GM12872 (cell line): ENCODE results near the gene SEMA3G.
A peak's percentile ranks its signal among the peaks of the same experiment; 100 is the strongest.

Experiments used
- TF ChIP-seq, protein P1 (sequence below): IDR thresholded peaks from 3 replicates; pipeline ENCODE4 v1.5.1; 2011; ENCODE audit warnings: low read depth, mild to moderate bottlenecking, low read length, moderate library complexity; ENCODE audit not compliant: insufficient read depth

Gene SEMA3G

DNA sequence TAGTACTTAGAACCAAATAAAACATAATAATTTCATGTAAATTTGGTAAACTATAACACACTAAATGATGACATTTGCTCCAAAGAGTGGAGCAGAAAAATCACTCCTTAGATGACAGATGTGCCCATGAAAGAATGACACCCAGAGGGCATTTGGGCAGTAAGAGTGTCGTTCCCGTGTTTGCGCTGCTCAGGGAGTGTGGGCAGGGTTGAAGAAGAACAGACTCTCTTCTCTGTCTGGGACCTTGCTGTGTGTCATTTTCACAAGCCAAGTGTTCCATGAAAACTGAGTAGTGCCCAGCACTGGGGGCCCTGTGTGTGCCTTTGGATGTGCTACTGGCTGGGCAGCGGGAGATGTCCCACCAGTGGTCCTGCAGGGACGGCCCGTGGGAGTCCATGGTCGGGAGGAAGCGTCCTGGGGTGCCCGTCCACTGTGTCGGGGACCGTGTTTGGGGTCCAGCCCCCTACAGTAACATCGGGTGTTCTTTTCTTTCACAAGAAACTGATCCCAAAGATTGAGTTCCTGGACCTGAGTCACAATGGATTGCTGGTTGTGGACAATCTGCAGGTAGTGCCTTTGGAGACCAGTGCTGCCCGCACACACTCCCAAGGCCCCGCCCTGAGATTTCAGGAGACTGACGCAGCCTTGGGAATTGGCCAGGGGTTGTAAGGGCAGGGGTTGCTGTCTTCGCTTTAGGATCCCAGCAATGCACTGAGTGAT lies 32.3 kb upstream of the SEMA3G start:
- TF ChIP-seq, protein P1, sequence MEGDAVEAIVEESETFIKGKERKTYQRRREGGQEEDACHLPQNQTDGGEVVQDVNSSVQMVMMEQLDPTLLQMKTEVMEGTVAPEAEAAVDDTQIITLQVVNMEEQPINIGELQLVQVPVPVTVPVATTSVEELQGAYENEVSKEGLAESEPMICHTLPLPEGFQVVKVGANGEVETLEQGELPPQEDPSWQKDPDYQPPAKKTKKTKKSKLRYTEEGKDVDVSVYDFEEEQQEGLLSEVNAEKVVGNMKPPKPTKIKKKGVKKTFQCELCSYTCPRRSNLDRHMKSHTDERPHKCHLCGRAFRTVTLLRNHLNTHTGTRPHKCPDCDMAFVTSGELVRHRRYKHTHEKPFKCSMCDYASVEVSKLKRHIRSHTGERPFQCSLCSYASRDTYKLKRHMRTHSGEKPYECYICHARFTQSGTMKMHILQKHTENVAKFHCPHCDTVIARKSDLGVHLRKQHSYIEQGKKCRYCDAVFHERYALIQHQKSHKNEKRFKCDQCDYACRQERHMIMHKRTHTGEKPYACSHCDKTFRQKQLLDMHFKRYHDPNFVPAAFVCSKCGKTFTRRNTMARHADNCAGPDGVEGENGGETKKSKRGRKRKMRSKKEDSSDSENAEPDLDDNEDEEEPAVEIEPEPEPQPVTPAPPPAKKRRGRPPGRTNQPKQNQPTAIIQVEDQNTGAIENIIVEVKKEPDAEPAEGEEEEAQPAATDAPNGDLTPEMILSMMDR: no peak

DNA sequence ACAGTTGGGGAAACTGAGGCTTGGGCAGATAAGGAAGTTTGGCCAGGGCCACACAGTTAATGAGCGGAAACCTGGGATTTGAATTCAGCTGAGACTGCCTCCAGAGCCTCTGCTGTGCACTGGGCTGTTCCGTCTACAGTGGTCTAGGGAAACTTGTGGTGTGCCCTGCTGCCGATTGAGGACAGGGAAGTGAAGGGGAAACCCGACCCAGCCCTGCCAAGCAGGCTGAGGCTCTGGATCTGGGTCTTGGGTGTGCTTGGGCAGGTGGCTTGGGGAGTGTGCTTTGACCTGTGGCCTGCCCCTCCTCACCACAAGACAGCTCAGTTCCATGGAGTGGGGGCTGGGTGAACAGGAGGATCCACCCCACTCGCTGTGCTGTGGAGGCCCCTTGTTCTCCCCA lies 28.1 kb upstream of the SEMA3G start:
- TF ChIP-seq, protein P1: no peak

DNA sequence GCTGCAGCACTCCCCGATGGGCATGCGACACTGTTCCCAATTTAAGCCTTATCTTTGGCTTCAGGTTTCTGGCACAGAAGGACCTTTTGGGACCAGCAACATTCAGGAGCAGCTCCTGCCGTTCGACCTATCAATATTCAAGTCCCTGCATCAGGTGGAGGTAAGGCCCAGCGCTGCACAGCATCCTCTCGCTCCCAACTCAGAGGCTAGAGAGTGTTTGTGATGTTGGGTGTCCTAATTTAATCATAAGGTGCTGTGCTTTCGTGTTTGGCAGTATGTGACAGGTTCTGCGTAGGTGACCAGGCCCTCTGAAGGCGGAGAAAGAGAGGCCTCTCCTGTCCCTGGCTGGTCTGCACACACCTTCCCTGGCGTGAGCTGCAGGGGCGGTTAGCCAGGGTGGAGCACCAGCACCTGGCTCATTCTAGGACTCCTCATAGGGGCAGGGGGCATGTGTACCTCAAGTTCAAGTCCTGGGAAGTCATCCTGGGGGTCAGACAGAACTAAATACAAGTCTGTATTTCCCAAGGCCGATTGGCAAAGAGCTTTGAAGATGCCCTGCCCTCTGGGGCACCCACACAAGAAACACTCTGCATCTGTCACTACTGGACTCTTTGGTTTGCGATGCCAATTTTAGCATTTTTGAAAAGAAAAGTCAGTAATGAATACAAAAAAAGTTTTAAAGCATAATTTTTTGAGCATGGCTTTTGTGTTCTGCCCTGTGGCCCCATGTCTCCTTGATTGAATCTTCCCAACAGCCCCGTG lies 27.5 kb upstream of the SEMA3G start:
- TF ChIP-seq, protein P1: no peak

DNA sequence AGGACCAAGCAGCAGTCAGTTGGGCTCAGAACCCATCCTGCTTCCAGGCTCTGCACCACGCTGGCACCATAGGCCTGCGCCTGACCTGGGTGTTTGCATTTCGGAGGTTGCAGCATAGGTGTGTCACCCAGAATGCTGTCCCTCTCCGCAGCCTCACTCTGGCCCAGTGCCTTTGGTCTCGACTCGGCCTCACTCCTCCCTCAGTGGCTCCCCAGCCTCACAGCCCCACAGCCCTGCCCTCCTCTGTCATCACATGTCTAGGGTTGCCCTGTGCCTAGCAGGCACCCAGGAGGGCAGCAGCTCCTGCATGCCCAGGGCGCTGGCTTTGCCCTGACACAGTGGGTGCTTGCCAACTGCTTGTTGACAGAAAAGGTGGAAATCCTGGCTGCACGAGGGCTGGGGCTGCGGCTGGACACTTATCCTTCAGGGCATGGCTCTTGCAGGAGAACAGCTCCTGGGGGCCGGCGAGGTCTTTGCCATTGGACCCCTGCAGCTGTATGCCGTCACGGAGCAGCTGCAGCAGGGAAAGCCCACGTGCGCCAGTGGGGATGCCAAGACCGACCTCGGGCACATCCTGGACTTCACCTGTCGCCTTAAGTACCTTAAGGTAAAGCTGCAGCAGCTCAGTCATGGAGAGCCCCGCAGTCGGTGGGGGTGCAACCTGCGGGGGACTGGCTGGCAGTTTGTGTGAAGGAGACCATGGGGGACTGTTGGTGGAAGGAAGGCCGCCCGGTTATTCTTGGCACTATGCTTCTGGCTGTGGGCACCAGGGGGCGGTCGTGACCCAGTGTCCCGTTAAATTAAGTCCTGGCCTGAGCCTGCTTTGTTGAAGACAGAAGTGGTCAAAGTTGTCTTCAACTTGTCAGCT lies 26.7 kb upstream of the SEMA3G start:
- TF ChIP-seq, protein P1: peak; percentile 83

DNA sequence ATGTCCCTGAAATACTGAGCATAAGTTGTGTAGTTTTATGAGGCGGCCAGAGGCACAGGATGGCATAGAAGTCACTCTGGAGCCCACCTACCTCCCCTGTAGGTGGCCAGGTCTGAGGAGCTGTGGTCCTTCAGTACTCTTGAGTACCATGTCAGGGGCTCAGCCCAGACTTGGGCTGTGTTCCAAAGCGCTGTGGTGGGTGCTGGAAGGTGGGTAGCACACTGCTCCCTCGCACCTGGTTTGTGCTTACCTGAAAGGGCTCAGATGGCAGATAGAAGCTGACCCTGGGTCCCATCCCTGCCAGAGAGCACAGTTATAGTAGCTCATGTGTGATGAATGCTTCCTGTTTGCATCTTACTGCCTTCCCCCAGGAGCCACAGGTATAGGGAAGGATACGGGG lies 26.0 kb upstream of the SEMA3G start:
- TF ChIP-seq, protein P1: no peak

DNA sequence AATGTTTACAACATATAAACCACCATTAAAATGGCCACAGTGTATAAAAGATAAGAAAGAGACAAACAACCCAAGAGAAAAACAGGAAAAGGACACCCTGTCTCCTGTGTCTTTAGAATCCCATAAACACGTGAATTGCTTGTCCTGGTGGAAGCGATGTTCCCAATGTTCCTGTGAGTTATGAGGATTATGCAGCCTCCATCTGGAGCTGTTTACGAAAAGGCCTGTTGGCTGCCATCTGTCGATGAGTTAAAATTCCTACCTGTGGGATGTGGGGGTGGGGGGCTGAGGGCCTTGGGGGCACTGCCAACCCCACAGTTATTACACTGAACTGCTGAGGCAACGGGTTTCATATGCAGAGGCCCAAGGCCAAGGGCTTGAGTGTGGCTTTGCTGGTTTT lies 24.1 kb upstream of the SEMA3G start:
- TF ChIP-seq, protein P1: no peak

DNA sequence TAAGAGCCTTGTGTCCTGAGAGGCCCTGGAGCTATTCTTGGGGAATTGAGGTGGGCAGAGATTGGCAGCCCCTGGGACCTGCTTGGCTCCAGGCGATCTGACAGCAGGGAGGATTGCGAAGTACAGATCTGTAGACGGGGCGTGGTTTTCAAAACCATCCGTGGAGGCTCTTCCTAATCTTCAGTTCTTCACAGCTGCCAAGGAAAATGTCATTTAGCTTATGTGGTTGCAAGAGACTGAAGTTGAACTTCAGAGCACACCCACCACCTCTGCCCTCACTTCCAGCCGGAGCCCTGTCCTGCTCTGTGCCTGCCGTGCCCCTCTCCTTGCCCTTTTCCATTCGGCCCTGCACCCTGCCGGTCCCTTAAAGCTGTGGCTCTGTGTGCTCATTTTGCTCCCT lies 23.4 kb upstream of the SEMA3G start:
- TF ChIP-seq, protein P1: no peak
